HepG2 (cell line): ENCODE data around the gene TMTC4. TPM values are rescaled to one million over a fixed set of nuclear protein-coding genes. Genes with fewer than 3 reads are reported as not detected.

Experiments
- DNMT1 ChIP-seq: sonication (generic); formaldehyde crosslinking; IDR thresholded peaks from 2 replicates; pipeline ENCODE4 v1.5.1; 2020; ENCODE audit warnings: mild to moderate bottlenecking, missing genetic modification reagents
- SPEN ChIP-seq: sonication (generic); formaldehyde crosslinking; IDR thresholded peaks from 2 replicates; pipeline ENCODE4 v1.5.1; 2020; ENCODE audit warnings: low read depth, mild to moderate bottlenecking, missing genetic modification reagents
- ZFP82 ChIP-seq: sonication (generic); formaldehyde crosslinking; IDR thresholded peaks from 2 replicates; pipeline ENCODE4 v1.5.1; 2020; ENCODE audit warnings: mild to moderate bottlenecking, missing genetic modification reagents, borderline replicate concordance
- ZNF383 ChIP-seq: sonication (generic); formaldehyde crosslinking; IDR thresholded peaks from 2 replicates; pipeline ENCODE4 v1.4.0; 2020; ENCODE audit warnings: missing genetic modification reagents, mild to moderate bottlenecking, borderline replicate concordance
- polyA plus RNA-seq, 8 experiments: library from polyadenylated mRNA; depleted of rRNA in 3 of 8; stranded (reverse) in 7 of 8; unstranded in 1 of 8; fragments of >200 nt; fragmentation: Illumina TruSeq in 4 of 8; extraction: Trizol in 4 of 8; gene quantifications; 2 replicates each; pipeline versions ENCODE4 v1.2.1 to v1.2.3, GENCODE V29; 2011 to 2016; ENCODE audit warnings: low read depth in 4 of 8, missing spikeins in 1 of 8, mixed read lengths in 1 of 8; ENCODE audit not compliant: insufficient read depth in 1 of 8
- total RNA-seq, 5 experiments: library from RNA; depleted of rRNA; stranded (reverse); fragments of >200 nt; fragmentation: Illumina TruSeq; extraction: Trizol; gene quantifications; 2 replicates each; pipeline ENCODE4 v1.2.3, GENCODE V29; 2016; ENCODE audit warnings: low read depth in 1 of 5
- TF ChIP-seq, protein P1 (sequence below): sonication (generic); formaldehyde crosslinking; conservative IDR thresholded peaks from 2 replicates; pipeline ENCODE4 v1.4.0; 2020; ENCODE audit warnings: mild to moderate bottlenecking, missing genetic modification reagents, moderate library complexity
- TF ChIP-seq, protein P2 (sequence below): sonication (generic); formaldehyde crosslinking; IDR thresholded peaks from 2 replicates; pipeline ENCODE4 v1.8.1; 2022; ENCODE audit warnings: low read depth, mild to moderate bottlenecking, missing genetic modification reagents

Gene TMTC4
- total and polyA plus RNA-seq, 2 of the 13 experiments (the other 11 are each of a cell fraction or from before 2014, with no cell fraction given): 16.0 to 22.6 TPM

GRCh38 chr13:100662468-100663211 lies 12.0 kb downstream of the TMTC4 start (continued):
- TF ChIP-seq, protein P1, sequence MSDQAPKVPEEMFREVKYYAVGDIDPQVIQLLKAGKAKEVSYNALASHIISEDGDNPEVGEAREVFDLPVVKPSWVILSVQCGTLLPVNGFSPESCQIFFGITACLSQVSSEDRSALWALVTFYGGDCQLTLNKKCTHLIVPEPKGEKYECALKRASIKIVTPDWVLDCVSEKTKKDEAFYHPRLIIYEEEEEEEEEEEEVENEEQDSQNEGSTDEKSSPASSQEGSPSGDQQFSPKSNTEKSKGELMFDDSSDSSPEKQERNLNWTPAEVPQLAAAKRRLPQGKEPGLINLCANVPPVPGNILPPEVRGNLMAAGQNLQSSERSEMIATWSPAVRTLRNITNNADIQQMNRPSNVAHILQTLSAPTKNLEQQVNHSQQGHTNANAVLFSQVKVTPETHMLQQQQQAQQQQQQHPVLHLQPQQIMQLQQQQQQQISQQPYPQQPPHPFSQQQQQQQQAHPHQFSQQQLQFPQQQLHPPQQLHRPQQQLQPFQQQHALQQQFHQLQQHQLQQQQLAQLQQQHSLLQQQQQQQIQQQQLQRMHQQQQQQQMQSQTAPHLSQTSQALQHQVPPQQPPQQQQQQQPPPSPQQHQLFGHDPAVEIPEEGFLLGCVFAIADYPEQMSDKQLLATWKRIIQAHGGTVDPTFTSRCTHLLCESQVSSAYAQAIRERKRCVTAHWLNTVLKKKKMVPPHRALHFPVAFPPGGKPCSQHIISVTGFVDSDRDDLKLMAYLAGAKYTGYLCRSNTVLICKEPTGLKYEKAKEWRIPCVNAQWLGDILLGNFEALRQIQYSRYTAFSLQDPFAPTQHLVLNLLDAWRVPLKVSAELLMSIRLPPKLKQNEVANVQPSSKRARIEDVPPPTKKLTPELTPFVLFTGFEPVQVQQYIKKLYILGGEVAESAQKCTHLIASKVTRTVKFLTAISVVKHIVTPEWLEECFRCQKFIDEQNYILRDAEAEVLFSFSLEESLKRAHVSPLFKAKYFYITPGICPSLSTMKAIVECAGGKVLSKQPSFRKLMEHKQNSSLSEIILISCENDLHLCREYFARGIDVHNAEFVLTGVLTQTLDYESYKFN (CRISPR knock-in tag): peak; percentile 35; the same call in 1 of the 2 replicates
- TF ChIP-seq ZNF383 (CRISPR knock-in tag): no peak
- no peak for TF ChIP-seq SPEN (CRISPR knock-in tag)
- no peak for TF ChIP-seq ZFP82 (CRISPR knock-in tag)
- TF ChIP-seq DNMT1 (CRISPR knock-in tag): no peak
- TF ChIP-seq, protein P2, sequence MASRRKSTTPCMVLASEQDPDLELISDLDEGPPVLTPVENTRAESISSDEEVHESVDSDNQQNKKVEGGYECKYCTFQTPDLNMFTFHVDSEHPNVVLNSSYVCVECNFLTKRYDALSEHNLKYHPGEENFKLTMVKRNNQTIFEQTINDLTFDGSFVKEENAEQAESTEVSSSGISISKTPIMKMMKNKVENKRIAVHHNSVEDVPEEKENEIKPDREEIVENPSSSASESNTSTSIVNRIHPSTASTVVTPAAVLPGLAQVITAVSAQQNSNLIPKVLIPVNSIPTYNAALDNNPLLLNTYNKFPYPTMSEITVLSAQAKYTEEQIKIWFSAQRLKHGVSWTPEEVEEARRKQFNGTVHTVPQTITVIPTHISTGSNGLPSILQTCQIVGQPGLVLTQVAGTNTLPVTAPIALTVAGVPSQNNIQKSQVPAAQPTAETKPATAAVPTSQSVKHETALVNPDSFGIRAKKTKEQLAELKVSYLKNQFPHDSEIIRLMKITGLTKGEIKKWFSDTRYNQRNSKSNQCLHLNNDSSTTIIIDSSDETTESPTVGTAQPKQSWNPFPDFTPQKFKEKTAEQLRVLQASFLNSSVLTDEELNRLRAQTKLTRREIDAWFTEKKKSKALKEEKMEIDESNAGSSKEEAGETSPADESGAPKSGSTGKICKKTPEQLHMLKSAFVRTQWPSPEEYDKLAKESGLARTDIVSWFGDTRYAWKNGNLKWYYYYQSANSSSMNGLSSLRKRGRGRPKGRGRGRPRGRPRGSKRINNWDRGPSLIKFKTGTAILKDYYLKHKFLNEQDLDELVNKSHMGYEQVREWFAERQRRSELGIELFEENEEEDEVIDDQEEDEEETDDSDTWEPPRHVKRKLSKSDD (CRISPR knock-in tag): 0 out of 2 replicates have a peak, but pooled peaks have one; percentile 25
- TF ChIP-seq, all 625 proteins: peak for 4
